Measurements from ENCODE around the gene XRN1. TPM values are rescaled to one million over a fixed set of nuclear protein-coding genes. Genes with fewer than 3 reads are reported as not detected.

XRN1 gene
- total and polyA plus RNA-seq, 2 donors (not counting 1 experiment from before 2014, with no cell fraction given), result 6.3 to 91.8 TPM

- Histone ChIP-seq H3K36me3 (replicated peaks in 1 of 2; ENCODE audit: control extremely low read depth in 1 of 2, control insufficient read depth in 1 of 2, extremely low read depth in 1 of 2, insufficient read depth in 2 of 2, low read length in 1 of 2) (peaks cover 22 to 23% of the 10 kb centered on the region in 2 experiments), H3K27ac (ENCODE audit: low read length in 2 of 2) (no peak overlapping the region), H3K27me3 (replicated peaks in 1 of 4; ENCODE audit: control extremely low read depth in 1 of 4, control insufficient read depth in 3 of 4, insufficient read depth in 4 of 4, low read length in 3 of 4) (no peaks in the 10 kb centered on the region), H3K4me2 (replicated peaks; ENCODE audit: low read depth, low read length, poor library complexity, severe bottlenecking) (no peak overlapping the region), H3K4me1 (ENCODE audit: control insufficient read depth in 2 of 2, insufficient read depth in 2 of 2, low read length in 2 of 2) (no peaks in the 10 kb centered on the region), H2AFZ (ENCODE audit: insufficient read depth, low read depth, low read length, poor library complexity, severe bottlenecking) (no peak overlapping the region), H3K9ac (ENCODE audit: low read length) (no peak overlapping the region), H3K4me3 (ENCODE audit: control extremely low read depth in 1 of 5, extremely low read depth in 1 of 5, insufficient read depth in 1 of 5, low read depth in 2 of 5, low read length in 4 of 5) (no peak overlapping the region), H4K20me1 (ENCODE audit: control insufficient read depth, insufficient read depth, low read length, poor library complexity, severe bottlenecking) (no peaks in the 10 kb centered on the region), H3K9me3 (ENCODE audit: control extremely low read depth in 1 of 3, control insufficient read depth in 2 of 3, insufficient read depth in 1 of 3, low read length in 2 of 3) (no peaks in the 10 kb centered on the region), H3K79me2 (ENCODE audit: control insufficient read depth, insufficient read depth, low read length) (no peaks in the 10 kb centered on the region)
- Mint-ChIP-seq H3K9me3 (ENCODE audit: insufficient read depth) (no peaks in the 10 kb centered on the region), H3K4me3 (no peak overlapping the region), H3K27ac (no peak overlapping the region), H3K4me1 (no peaks in the 10 kb centered on the region), H3K27me3 (no peaks in the 10 kb centered on the region)
- ATAC-seq (ENCODE audit: low read depth), result no peak
- ChIA-PET POLR2A (no interaction called here), CTCF (no interaction called here)
- WGBS (ENCODE audit: insufficient coverage), result no CpG with 5 or more reads among the region's 3 CpGs
- TF ChIP-seq CTCF (IDR thresholded peaks at IDR 0.05) (no peak), EZH2 (IDR thresholded peaks at IDR 0.05; ENCODE audit: borderline replicate concordance, insufficient read depth, low read depth, low read length, poor library complexity, severe bottlenecking) (no peak)
- intact Hi-C loops (cut with micrococcal nuclease), result no loop called here
- no peak for DNase-seq
These were observed 12.9 kb upstream of the XRN1 start for GRCh38 chr3:142460689-142461088.

DNA sequence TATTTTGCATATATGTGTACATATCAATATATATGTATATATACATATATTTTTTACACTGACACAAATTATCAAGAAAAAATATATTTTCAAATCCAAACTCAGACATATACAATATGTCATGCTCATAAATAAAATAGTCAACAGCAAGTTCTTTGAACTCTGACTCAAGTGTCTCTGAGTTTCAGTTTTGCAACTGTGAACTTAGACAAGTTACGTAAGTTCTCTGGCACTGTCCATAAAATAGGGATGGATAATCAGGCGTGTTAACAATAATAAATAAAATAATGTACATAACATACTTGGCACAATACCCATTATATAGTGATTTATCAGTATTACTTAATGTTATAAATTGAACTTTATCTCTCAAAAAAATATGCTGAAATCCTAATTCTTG lies 12.1 kb upstream of the XRN1 start:
- H3K79me2 ChIP-seq (ENCODE audit: control insufficient read depth, insufficient read depth, low read length), result no peaks in the 10 kb centered on the region
- no peak overlapping the region for H3K9ac ChIP-seq (ENCODE audit: low read length)
- Mint-ChIP-seq H3K27ac (no peak overlapping the region), H3K27me3 (no peaks in the 10 kb centered on the region), H3K4me1 (no peaks in the 10 kb centered on the region), H3K9me3 (ENCODE audit: insufficient read depth) (no peaks in the 10 kb centered on the region), H3K4me3 (no peak overlapping the region)
- intact Hi-C loops (cut with micrococcal nuclease), result no loop called here
- H3K27ac ChIP-seq (ENCODE audit: low read length in 2 of 2), result no peak overlapping the region
- ChIA-PET POLR2A (no interaction called here), CTCF (no interaction called here)
- H3K27me3 ChIP-seq (replicated peaks in 1 of 4; ENCODE audit: control extremely low read depth in 1 of 4, control insufficient read depth in 3 of 4, insufficient read depth in 4 of 4, low read length in 3 of 4), result no peaks in the 10 kb centered on the region
- H3K36me3 ChIP-seq (replicated peaks in 1 of 2; ENCODE audit: control extremely low read depth in 1 of 2, control insufficient read depth in 1 of 2, extremely low read depth in 1 of 2, insufficient read depth in 2 of 2, low read length in 1 of 2), result peaks cover 18 to 25% of the 10 kb centered on the region in 2 experiments
- TF ChIP-seq CTCF (IDR thresholded peaks at IDR 0.05) (no peak), EZH2 (IDR thresholded peaks at IDR 0.05; ENCODE audit: borderline replicate concordance, insufficient read depth, low read depth, low read length, poor library complexity, severe bottlenecking) (no peak)
- no peak overlapping the region for H2AFZ ChIP-seq (ENCODE audit: insufficient read depth, low read depth, low read length, poor library complexity, severe bottlenecking)
- no CpG with 5 or more reads among the region's 2 CpGs for WGBS (ENCODE audit: insufficient coverage)
- H3K4me1 ChIP-seq (ENCODE audit: control insufficient read depth in 2 of 2, insufficient read depth in 2 of 2, low read length in 2 of 2), result no peaks in the 10 kb centered on the region
- no peak overlapping the region for H3K4me3 ChIP-seq (ENCODE audit: control extremely low read depth in 1 of 5, extremely low read depth in 1 of 5, insufficient read depth in 1 of 5, low read depth in 2 of 5, low read length in 4 of 5)
- ATAC-seq (ENCODE audit: low read depth) (no peak), DNase-seq (no peak)
- no peaks in the 10 kb centered on the region for H3K9me3 ChIP-seq (ENCODE audit: control extremely low read depth in 1 of 3, control insufficient read depth in 2 of 3, insufficient read depth in 1 of 3, low read length in 2 of 3)
- H3K4me2 ChIP-seq (replicated peaks; ENCODE audit: low read depth, low read length, poor library complexity, severe bottlenecking), result no peak overlapping the region
- H4K20me1 ChIP-seq (ENCODE audit: control insufficient read depth, insufficient read depth, low read length, poor library complexity, severe bottlenecking), result no peaks in the 10 kb centered on the region
